ENCODE results near the gene E2F1.

DNA sequence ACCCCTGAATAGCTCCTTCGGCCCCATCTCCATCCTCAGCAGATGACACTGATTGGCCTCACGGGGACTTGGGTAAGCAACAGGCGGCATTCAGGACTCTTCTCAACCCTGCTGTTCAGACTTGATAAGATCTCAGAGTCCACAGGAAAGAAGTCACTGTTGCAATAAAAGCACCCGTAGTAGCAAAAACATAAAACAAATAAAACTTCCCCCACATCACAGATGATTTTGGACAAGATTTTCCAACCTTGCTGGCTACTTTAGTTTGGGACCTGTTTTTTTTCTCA lies 41.2 kb downstream of the E2F1 start:
- TF ChIP-seq, protein P1, sequence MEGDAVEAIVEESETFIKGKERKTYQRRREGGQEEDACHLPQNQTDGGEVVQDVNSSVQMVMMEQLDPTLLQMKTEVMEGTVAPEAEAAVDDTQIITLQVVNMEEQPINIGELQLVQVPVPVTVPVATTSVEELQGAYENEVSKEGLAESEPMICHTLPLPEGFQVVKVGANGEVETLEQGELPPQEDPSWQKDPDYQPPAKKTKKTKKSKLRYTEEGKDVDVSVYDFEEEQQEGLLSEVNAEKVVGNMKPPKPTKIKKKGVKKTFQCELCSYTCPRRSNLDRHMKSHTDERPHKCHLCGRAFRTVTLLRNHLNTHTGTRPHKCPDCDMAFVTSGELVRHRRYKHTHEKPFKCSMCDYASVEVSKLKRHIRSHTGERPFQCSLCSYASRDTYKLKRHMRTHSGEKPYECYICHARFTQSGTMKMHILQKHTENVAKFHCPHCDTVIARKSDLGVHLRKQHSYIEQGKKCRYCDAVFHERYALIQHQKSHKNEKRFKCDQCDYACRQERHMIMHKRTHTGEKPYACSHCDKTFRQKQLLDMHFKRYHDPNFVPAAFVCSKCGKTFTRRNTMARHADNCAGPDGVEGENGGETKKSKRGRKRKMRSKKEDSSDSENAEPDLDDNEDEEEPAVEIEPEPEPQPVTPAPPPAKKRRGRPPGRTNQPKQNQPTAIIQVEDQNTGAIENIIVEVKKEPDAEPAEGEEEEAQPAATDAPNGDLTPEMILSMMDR (IDR thresholded peaks at IDR 0.05; ENCODE audit: borderline replicate concordance, extremely low read depth, low read length, poor library complexity, severe bottlenecking) = no peak
- TF ChIP-seq EZH2 (IDR thresholded peaks at IDR 0.05; ENCODE audit: borderline replicate concordance, low read depth, low read length, severe bottlenecking) = no peak

Data from DND-41 (cell line).